Measurements from ENCODE around the gene RRP1B.
"Not testable (repeated sequence)": the region's sequence is repeated elsewhere in the genome, so short reads cannot be mapped to it uniquely, and the experiment has no call there.

Gene RRP1B

GRCh38 chr21:43669828-43670605, 10.7 kb downstream of the RRP1B start:
- FAIRE-seq (no peak), DNase-seq (ENCODE audit: low spot score) (no peak)

GRCh38 chr21:43675871-43676270, 16.5 kb downstream of the RRP1B start:
- FAIRE-seq (no peak), DNase-seq (ENCODE audit: low spot score) (no peak)

GRCh38 chr21:43676391-43676790, 17.0 kb downstream of the RRP1B start:
- DNase-seq (ENCODE audit: low spot score) (no peak), FAIRE-seq (no peak)

GRCh38 chr21:43679951-43680350, 20.6 kb downstream of the RRP1B start:
- DNase-seq (ENCODE audit: low spot score), result no peak

GRCh38 chr21:43680421-43680820, 21.1 kb downstream of the RRP1B start:
- not testable (repeated sequence) for FAIRE-seq; DNase-seq (ENCODE audit: low spot score)

More at GRCh38 chr21:43679951-43680350, 20.6 kb downstream of the RRP1B start:
- FAIRE-seq, result no peak

- DNase-seq (ENCODE audit: low spot score) (no peak), FAIRE-seq (no peak)
Observed at GRCh38 chr21:43681650-43682049, 22.3 kb downstream of the RRP1B start.

GRCh38 chr21:43684424-43684823, 25.1 kb downstream of the RRP1B start:
- DNase-seq (ENCODE audit: low spot score) (no peak), FAIRE-seq (no peak)

GRCh38 chr21:43686811-43687565, 27.6 kb downstream of the RRP1B start:
- FAIRE-seq (no peak), DNase-seq (ENCODE audit: low spot score) (no peak)

GRCh38 chr21:43687566-43688399, 28.4 kb downstream of the RRP1B start:
- no peak for FAIRE-seq
- no peak for DNase-seq (ENCODE audit: low spot score)

- no peak for FAIRE-seq
Observed at GRCh38 chr21:43688906-43689305, 29.5 kb downstream of the RRP1B start.

GRCh38 chr21:43689556-43690337, 30.4 kb downstream of the RRP1B start:
- DNase-seq (ENCODE audit: low spot score), result no peak
- no peak for FAIRE-seq

More at GRCh38 chr21:43688906-43689305, 29.5 kb downstream of the RRP1B start:
- DNase-seq (ENCODE audit: low spot score), result no peak

GRCh38 chr21:43690346-43690745, 31.0 kb downstream of the RRP1B start:
- FAIRE-seq (no peak), DNase-seq (ENCODE audit: low spot score) (no peak)

GRCh38 chr21:43691086-43691795, 31.9 kb downstream of the RRP1B start:
- no peak for DNase-seq (ENCODE audit: low spot score)
- no peak for FAIRE-seq

- no peak for DNase-seq (ENCODE audit: low spot score)
- FAIRE-seq, result no peak
Observed at GRCh38 chr21:43691801-43692200, 32.4 kb downstream of the RRP1B start.

- DNase-seq (ENCODE audit: low spot score) (no peak), FAIRE-seq (no peak)
Observed at GRCh38 chr21:43692949-43693348, 33.6 kb downstream of the RRP1B start.

- no peak for DNase-seq (ENCODE audit: low spot score)
- no peak for FAIRE-seq
Observed at GRCh38 chr21:43693981-43694380, 34.6 kb downstream of the RRP1B start.

- no peak for FAIRE-seq
- no peak for DNase-seq (ENCODE audit: low spot score)
Observed at GRCh38 chr21:43694437-43695079, 35.2 kb downstream of the RRP1B start.

- FAIRE-seq, result no peak
- no peak for DNase-seq (ENCODE audit: low spot score)
Observed at GRCh38 chr21:43696214-43696613, 36.9 kb downstream of the RRP1B start.

- DNase-seq (ENCODE audit: low spot score) (no peak), FAIRE-seq (no peak)
Observed at GRCh38 chr21:43697758-43698643, 38.6 kb downstream of the RRP1B start.
